ENCODE measurements around the gene ADPRS.

ADPRS gene

DNA sequence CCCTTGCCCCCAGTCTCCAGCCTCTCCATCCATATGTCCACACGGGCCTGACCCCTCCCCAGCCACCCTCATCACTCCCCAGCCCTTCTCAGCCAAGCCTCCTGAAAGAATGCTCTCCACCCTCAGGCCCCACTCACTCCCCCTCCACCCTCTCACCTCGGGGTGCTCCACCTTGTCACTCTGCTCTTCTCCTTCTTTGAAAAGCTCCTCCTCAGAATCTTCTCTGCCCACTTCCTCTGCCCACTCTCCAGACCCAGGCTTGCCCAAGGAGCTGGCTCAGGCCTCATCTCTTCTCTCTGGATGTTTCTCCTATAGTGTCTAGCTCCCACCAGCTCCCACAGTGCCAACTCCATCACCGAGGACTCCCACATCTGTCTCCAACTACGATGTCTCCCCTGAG lies 22.5 kb downstream of the ADPRS start:
- Histone ChIP-seq H3K27me3 (ENCODE audit: control insufficient read depth, insufficient read depth, low read length) (no peaks in the 10 kb centered on the region), H3K9me3 (ENCODE audit: control insufficient read depth, low read length) (no peaks in the 10 kb centered on the region), H2AFZ (no peak overlapping the region), H3K79me2 (no peaks in the 10 kb centered on the region), H3K4me2 (ENCODE audit: low read length) (no peak overlapping the region), H3K36me3 (ENCODE audit: control insufficient read depth, insufficient read depth, low read length) (no peaks in the 10 kb centered on the region), H3K4me1 (no peaks in the 10 kb centered on the region), H3K27ac (no peak overlapping the region), H3K9ac (no peak overlapping the region), H3K4me3 (ENCODE audit: low read depth, low read length) (no peak overlapping the region)
- no peak for TF ChIP-seq CTCF (IDR thresholded peaks at IDR 0.05)

DNA sequence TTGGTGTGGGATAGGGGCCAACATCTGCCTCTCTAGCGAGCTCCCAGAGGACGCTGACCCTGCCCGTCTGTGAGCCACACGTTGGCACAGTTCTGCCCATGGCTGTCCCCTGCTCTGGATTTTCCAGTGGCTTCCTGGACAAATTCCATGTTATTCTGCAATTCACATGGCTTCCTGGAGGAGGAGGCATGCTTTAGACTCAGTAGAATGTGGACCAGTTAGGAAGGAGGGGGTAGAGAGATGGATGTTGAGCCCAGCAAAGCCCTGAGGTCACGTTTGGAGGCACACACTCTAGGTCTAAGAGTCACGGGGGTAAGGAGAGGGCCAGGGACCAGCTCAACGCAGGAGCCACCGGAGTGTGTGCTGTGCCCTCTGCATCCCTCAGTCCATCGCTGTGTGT lies 24.1 kb downstream of the ADPRS start:
- Histone ChIP-seq H3K27ac (no peak overlapping the region), H3K9ac (no peak overlapping the region), H3K4me2 (ENCODE audit: low read length) (no peak overlapping the region), H3K4me1 (no peaks in the 10 kb centered on the region), H2AFZ (no peak overlapping the region), H3K9me3 (ENCODE audit: control insufficient read depth, low read length) (no peaks in the 10 kb centered on the region), H3K79me2 (no peaks in the 10 kb centered on the region), H3K4me3 (ENCODE audit: low read depth, low read length) (no peak overlapping the region), H3K27me3 (ENCODE audit: control insufficient read depth, insufficient read depth, low read length) (no peaks in the 10 kb centered on the region), H3K36me3 (ENCODE audit: control insufficient read depth, insufficient read depth, low read length) (no peaks in the 10 kb centered on the region)
- no peak for TF ChIP-seq CTCF (IDR thresholded peaks at IDR 0.05)

DNA sequence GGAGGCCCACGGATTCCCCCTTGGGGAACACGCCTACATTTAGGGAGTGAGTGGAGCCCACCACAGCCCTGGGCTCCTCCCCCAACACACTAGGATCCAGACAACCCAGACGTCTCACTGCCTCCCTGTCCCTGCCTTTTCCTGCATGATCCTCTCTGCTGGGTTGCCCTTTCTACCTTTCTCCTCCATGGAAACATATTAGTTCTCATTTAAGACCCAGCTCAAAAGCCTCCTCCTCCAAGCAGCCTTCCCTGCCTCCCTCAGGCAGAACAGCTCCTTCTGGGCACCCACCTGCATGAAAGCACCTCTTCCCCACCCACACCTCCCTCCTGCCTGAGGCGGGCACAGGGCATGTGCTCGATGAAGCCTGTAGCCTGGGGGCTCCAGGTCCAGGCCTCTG lies 25.7 kb downstream of the ADPRS start:
- no peaks in the 10 kb centered on the region for H3K27me3 ChIP-seq (ENCODE audit: control insufficient read depth, insufficient read depth, low read length)
- no peaks in the 10 kb centered on the region for H3K79me2 ChIP-seq
- no peaks in the 10 kb centered on the region for H3K4me1 ChIP-seq
- H2AFZ ChIP-seq = no peak overlapping the region
- no peak for TF ChIP-seq CTCF (IDR thresholded peaks at IDR 0.05)
- no peak overlapping the region for H3K4me3 ChIP-seq (ENCODE audit: low read depth, low read length)
- H3K9ac ChIP-seq = no peak overlapping the region
- H3K4me2 ChIP-seq (ENCODE audit: low read length) = no peak overlapping the region
- no peaks in the 10 kb centered on the region for H3K9me3 ChIP-seq (ENCODE audit: control insufficient read depth, low read length)
- H3K27ac ChIP-seq = no peak overlapping the region
- no peaks in the 10 kb centered on the region for H3K36me3 ChIP-seq (ENCODE audit: control insufficient read depth, insufficient read depth, low read length)

- H3K27ac ChIP-seq = no peak overlapping the region
- H3K4me2 ChIP-seq (ENCODE audit: low read length) = no peak overlapping the region
- H3K27me3 ChIP-seq (ENCODE audit: control insufficient read depth, insufficient read depth, low read length) = no peaks in the 10 kb centered on the region
- H3K79me2 ChIP-seq = no peaks in the 10 kb centered on the region
- H2AFZ ChIP-seq = no peak overlapping the region
- no peaks in the 10 kb centered on the region for H3K36me3 ChIP-seq (ENCODE audit: control insufficient read depth, insufficient read depth, low read length)
- H3K9ac ChIP-seq = no peak overlapping the region
- no peak overlapping the region for H3K4me3 ChIP-seq (ENCODE audit: low read depth, low read length)
- no peaks in the 10 kb centered on the region for H3K4me1 ChIP-seq
- no peaks in the 10 kb centered on the region for H3K9me3 ChIP-seq (ENCODE audit: control insufficient read depth, low read length)
- TF ChIP-seq CTCF (IDR thresholded peaks at IDR 0.05) = no peak
Measured at GRCh38 chr1:36115200-36115669, 26.5 kb downstream of the ADPRS start.

DNA sequence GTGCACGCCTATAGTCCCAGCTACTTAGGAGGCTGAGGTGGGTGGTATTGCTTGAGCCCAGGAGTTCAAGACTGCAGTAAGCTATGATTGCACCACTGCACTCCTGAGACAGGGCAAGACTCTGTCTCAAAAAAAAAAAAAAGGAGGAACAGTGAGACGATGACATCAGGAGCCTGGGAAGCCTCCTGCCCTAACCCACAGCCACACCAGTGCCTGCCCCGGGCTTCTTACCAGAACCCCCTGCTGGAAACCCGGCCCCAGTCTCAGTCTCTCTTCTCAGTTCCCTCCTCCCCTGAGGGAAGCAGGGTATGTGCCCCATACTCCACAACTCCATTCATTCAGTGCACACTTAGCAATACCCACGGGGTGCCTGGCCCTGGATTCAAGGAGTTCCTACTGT lies 27.2 kb downstream of the ADPRS start:
- Histone ChIP-seq H3K4me1 (no peaks in the 10 kb centered on the region), H3K9ac (no peak overlapping the region), H3K27me3 (ENCODE audit: control insufficient read depth, insufficient read depth, low read length) (no peaks in the 10 kb centered on the region), H3K27ac (no peak overlapping the region), H3K4me2 (ENCODE audit: low read length) (no peak overlapping the region), H3K4me3 (ENCODE audit: low read depth, low read length) (no peak overlapping the region), H3K36me3 (ENCODE audit: control insufficient read depth, insufficient read depth, low read length) (no peaks in the 10 kb centered on the region), H3K9me3 (ENCODE audit: control insufficient read depth, low read length) (no peaks in the 10 kb centered on the region), H2AFZ (no peak overlapping the region), H3K79me2 (no peaks in the 10 kb centered on the region)
- no peak for TF ChIP-seq CTCF (IDR thresholded peaks at IDR 0.05)
